Measurements from ENCODE around the gene NT5C1B. TPM values are rescaled to one million over a fixed set of nuclear protein-coding genes. Genes with fewer than 3 reads are reported as not detected.

NT5C1B gene
- polyA plus RNA-seq, 1 donor from 2014 or later = 0.55 TPM

- H3K9me3 Mint-ChIP-seq = no peaks in the 10 kb centered on the region
- H3K4me1 Mint-ChIP-seq = no peaks in the 10 kb centered on the region
- peaks cover 7% of the 10 kb centered on the region for H3K27me3 Mint-ChIP-seq
- H3K36me3 Mint-ChIP-seq = no peaks in the 10 kb centered on the region
- no peak overlapping the region for H3K4me3 Mint-ChIP-seq
- no peak overlapping the region for H3K27ac Mint-ChIP-seq
These were observed 68.6 kb downstream of the NT5C1B start for GRCh38 chr2:18520451-18521425.

GRCh38 chr2:18519914-18520450, 69.4 kb downstream of the NT5C1B start:
- no peaks in the 10 kb centered on the region for H3K4me1 Mint-ChIP-seq
- H3K27ac Mint-ChIP-seq = no peak overlapping the region
- H3K36me3 Mint-ChIP-seq = no peaks in the 10 kb centered on the region
- H3K27me3 Mint-ChIP-seq = peaks cover 7% of the 10 kb centered on the region
- no peaks in the 10 kb centered on the region for H3K9me3 Mint-ChIP-seq
- H3K4me3 Mint-ChIP-seq = no peak overlapping the region

DNA sequence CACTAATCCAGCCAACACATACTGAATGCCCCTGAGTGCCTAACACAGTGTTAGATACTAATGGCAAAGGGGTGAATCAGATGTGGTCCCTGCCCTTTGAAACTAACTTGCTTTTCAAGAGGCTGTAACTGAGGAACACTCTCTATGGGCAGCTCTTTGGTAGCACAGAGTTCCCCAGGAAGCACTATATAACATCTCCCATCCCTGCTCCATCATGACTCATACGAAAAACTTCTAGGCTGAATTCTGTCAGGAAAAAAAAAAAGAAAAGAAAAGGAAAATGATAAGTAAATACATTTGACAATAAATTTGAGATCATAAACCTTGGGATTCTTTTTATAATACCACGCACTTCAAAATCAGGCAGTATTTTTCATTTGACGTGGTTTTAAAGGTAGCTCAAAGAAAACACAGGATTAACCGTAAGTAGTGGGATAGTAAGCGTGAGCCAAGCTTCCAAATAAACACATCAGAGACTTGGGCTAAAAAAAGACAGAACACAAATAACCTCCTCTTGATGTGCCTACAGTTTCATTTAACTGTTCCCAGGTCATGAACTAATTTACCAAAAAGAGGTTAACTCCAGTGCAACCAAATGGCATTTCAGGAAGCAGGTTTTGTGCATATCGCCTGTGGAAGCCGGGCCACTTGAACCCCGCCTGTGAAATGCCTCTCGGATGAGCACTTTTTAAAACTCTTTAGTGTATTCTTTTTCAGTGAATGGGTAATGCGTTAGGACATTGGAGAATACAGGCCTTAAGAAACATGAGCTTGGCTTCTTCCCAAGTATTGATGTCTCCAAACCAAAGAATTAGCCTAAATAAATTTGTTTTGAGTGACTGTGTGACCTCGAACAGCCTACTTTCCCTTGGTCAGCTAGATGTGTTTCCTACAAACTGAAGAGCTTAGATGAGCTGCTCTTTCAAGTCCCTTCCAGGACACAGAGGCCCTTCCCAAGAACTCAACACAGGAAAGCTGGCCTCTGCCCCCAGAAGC, 71.0 kb downstream of the NT5C1B start:
- no peaks in the 10 kb centered on the region for H3K9me3 Mint-ChIP-seq
- no peaks in the 10 kb centered on the region for H3K36me3 Mint-ChIP-seq
- H3K4me3 Mint-ChIP-seq = no peak overlapping the region
- H3K27ac Mint-ChIP-seq = no peak overlapping the region
- no peaks in the 10 kb centered on the region for H3K4me1 Mint-ChIP-seq
- H3K27me3 Mint-ChIP-seq = peaks cover 5% of the 10 kb centered on the region

- no peaks in the 10 kb centered on the region for H3K9me3 Mint-ChIP-seq
- H3K4me3 Mint-ChIP-seq = no peak overlapping the region
- H3K36me3 Mint-ChIP-seq = no peaks in the 10 kb centered on the region
- peaks cover 5% of the 10 kb centered on the region for H3K27me3 Mint-ChIP-seq
- no peaks in the 10 kb centered on the region for H3K4me1 Mint-ChIP-seq
- H3K27ac Mint-ChIP-seq = no peak overlapping the region
These were observed 72.0 kb downstream of the NT5C1B start for GRCh38 chr2:18517386-18517785.

DNA sequence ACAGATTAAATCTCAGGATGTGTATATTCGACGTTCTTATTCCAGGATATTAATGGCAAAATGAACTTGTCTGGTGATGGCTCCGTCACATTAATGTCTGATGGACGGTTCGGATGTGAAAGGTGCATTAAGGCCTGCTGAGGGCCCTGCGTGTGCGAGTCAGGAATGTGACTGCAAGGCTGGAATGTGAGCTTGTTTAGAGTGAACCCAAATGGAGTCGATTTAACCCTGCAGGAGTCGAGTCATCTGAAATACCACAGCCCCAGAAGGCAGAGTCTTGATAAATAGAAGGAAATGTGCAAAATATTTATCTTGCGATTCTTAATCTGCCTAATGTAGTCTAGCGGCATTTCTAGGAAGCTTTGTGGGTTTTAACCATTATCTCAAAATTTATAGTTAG, 73.3 kb downstream of the NT5C1B start:
- H3K27me3 Mint-ChIP-seq = peaks cover 5% of the 10 kb centered on the region
- no peak overlapping the region for H3K4me3 Mint-ChIP-seq
- H3K4me1 Mint-ChIP-seq = no peaks in the 10 kb centered on the region
- H3K27ac Mint-ChIP-seq = no peak overlapping the region
- no peaks in the 10 kb centered on the region for H3K36me3 Mint-ChIP-seq
- H3K9me3 Mint-ChIP-seq = no peaks in the 10 kb centered on the region

DNA sequence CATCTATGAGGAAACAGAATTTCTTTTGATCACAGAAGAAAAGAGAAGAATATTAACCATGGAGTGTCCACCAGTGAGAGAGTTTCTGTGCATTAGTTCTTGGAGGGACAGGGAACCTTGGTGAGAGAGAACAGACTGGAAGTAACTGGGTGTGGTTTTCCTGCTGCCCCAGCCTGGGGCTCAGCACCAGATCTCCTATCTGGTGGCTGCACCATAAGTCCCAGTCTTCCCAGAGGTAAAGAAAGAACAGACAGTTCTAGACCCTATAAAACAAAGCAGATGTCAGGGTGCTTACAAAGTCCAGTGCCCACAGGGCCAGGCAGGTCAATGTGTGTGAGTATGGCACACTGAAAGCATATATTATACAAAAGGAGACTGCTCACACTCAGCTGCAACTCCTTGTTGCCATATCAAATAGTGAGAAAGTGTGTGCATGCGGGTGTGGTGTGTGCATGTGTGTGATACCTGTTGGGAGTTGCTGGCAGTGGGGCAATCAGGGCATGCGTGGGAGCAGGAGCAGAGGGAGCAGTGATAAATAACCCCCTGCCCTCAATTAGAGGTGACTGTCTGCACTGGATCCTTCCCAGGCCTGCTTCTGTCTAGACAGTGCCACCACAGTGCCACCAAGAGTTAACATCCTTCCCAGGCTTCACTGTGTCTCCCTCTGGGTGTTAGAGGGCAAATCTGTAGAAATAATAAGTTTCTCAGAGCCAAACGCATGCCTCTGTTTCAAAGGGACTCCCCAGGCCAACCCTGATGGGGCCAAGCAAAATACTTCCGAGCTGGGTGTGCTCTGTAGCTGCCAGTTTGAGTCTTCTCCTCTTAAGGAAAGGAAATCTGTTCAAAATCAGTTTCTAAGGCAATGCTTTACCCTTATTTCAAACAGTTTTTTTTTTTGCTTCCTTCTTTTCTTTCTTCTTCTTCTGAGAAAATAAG, 74.6 kb downstream of the NT5C1B start:
- H3K36me3 Mint-ChIP-seq = no peaks in the 10 kb centered on the region
- no peaks in the 10 kb centered on the region for H3K4me1 Mint-ChIP-seq
- H3K4me3 Mint-ChIP-seq = no peak overlapping the region
- H3K27ac Mint-ChIP-seq = no peak overlapping the region
- H3K27me3 Mint-ChIP-seq = no peaks in the 10 kb centered on the region
- no peaks in the 10 kb centered on the region for H3K9me3 Mint-ChIP-seq

Other genes starting within 250 kb of the NT5C1B start
- gene RDH14, start 28.9 kb downstream of the NT5C1B start, polyA plus RNA-seq = 36.6 TPM